DND-41 (cell line): ENCODE data around the gene NRCAM.

ENCODE experiments used
- ATAC-seq: fragments of 200-7000 bp; cut with Tn5 transposase; 3 replicates; pipeline ENCODE4 v1.9.1; 2021; ENCODE audit warnings: low read depth; ENCODE audit not compliant: insufficient read depth
- DNase-seq: peaks from one replicate; pipeline ENCODE4 v3.0.0-alpha.2; 2020
- H2AFZ ChIP-seq: 2 replicates; pipeline ENCODE4 v1.6.0; 2012; ENCODE audit warnings: low read depth, low read length
- H3K27ac ChIP-seq: 2 replicates; pipeline ENCODE4 v1.5.1; 2012; ENCODE audit warnings: low read length, inconsistent platforms
- H3K27me3 ChIP-seq: fragments of 200-600 bp; sonication (generic); 2 replicates; pipeline ENCODE4 v1.6.0; 2012; ENCODE audit warnings: low read length, mild to moderate bottlenecking, inconsistent platforms; ENCODE audit not compliant: insufficient read depth, poor library complexity
- H3K36me3 ChIP-seq: 2 replicates; pipeline ENCODE4 v1.5.1; 2012; ENCODE audit warnings: low read length, inconsistent platforms; ENCODE audit not compliant: insufficient read depth
- H3K4me1 ChIP-seq: 2 replicates; pipeline ENCODE4 v1.5.1; 2012; ENCODE audit warnings: mild to moderate bottlenecking, low read length; ENCODE audit not compliant: insufficient read depth
- H3K4me2 ChIP-seq: 2 replicates; pipeline ENCODE4 v1.6.0; 2012; ENCODE audit warnings: mild to moderate bottlenecking, moderate library complexity, low read length, inconsistent platforms; ENCODE audit not compliant: insufficient read depth
- H3K4me3 ChIP-seq, 2 experiments: fragments of 200-600 bp in 1 of 2; shearing (Covaris generic) in 1 of 2; 2 replicates each; pipeline ENCODE4 v1.5.1; 2012 to 2016; ENCODE audit warnings: inconsistent platforms in 2 of 2, low read length in 2 of 2, mild to moderate bottlenecking in 2 of 2, low read depth in 1 of 2, moderate library complexity in 1 of 2
- H3K79me2 ChIP-seq: 2 replicates; pipeline ENCODE4 v1.6.0; 2012; ENCODE audit warnings: low read length, inconsistent platforms; ENCODE audit not compliant: insufficient read depth
- H3K9ac ChIP-seq: 2 replicates; pipeline ENCODE4 v1.6.0; 2012; ENCODE audit warnings: low read depth, mild to moderate bottlenecking, inconsistent platforms, low read length, moderate library complexity
- H3K9me3 ChIP-seq: 2 replicates; pipeline ENCODE4 v1.5.1; 2012; ENCODE audit warnings: low read length, moderate library complexity, mild to moderate bottlenecking, inconsistent platforms; ENCODE audit not compliant: insufficient read depth, severe bottlenecking
- H4K20me1 ChIP-seq: 2 replicates; pipeline ENCODE4 v1.6.0; 2012; ENCODE audit warnings: low read length; ENCODE audit not compliant: insufficient read depth
- CTCF ChIP-seq: IDR thresholded peaks from 2 replicates; pipeline ENCODE4 v1.5.1; 2012; ENCODE audit warnings: borderline replicate concordance, low read length, moderate library complexity, mild to moderate bottlenecking; ENCODE audit not compliant: poor library complexity, severe bottlenecking; ENCODE audit errors: extremely low read depth
- EZH2 ChIP-seq: IDR thresholded peaks from 3 replicates; pipeline ENCODE4 v1.6.1; 2012; ENCODE audit warnings: borderline replicate concordance, low read depth, mild to moderate bottlenecking, moderate library complexity, low read length, inconsistent platforms; ENCODE audit not compliant: severe bottlenecking

Gene NRCAM

DNA sequence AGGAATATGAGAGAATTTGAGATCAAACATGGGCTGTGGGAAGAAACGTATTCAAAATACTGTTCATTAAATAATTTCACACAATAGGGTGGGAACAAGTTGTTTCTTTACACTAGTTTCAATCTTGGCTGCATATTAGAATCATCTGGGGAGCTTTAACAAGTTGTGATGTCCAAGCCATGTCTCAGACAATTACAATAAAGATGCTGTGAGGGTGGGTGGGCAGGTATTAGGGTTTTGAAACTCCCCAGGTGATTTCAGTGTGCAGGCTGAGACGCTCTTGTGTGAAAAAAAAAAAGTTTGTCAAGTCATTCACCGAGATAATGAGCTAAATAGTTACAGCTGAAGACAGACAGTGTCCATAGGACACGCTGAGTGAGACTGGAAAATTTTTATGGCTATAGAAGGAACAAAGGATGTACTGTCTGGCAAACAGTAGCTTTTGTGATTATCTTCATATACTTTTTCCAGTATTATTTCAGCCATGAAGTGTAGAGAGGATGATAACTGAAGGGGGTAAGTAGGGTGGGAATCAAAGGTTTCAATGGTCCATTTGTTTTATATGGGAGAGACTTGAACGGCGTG lies 313.5 kb downstream of the NRCAM start:
- no peak overlapping the region for H3K9ac ChIP-seq
- no peaks in the 10 kb centered on the region for H3K9me3 ChIP-seq
- H3K4me1 ChIP-seq, result no peaks in the 10 kb centered on the region
- no peaks in the 10 kb centered on the region for H4K20me1 ChIP-seq
- no peaks in the 10 kb centered on the region for H3K36me3 ChIP-seq
- DNase-seq (no peak), ATAC-seq (no peak)
- TF ChIP-seq CTCF (no peak), EZH2 (no peak)
- H3K27ac ChIP-seq, result no peak overlapping the region
- H3K4me3 ChIP-seq, result no peak overlapping the region
- peaks cover 9% of the 10 kb centered on the region for H3K27me3 ChIP-seq
- no peaks in the 10 kb centered on the region for H3K79me2 ChIP-seq
- no peak overlapping the region for H3K4me2 ChIP-seq
- no peak overlapping the region for H2AFZ ChIP-seq

DNA sequence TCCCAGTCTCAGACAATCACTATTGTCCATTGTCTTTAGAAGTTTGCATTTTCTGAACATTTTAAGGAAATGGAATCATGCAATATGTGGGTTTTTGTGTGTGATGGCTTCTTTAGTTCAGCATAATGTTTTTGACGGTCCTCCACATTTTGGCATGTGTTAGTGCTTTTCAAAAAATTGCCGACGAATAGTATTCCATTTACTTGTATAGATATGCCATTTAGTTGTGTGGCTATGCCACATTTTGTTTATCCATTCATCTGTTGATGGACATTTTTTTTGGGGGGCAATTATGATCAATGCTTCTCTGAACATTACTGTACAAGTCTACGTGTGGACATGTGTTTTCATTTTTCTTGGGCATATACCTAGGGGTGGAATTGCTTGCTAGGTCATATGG lies 314.1 kb downstream of the NRCAM start:
- no peaks in the 10 kb centered on the region for H4K20me1 ChIP-seq
- ATAC-seq, result no peak
- peaks cover 9% of the 10 kb centered on the region for H3K27me3 ChIP-seq
- H3K4me3 ChIP-seq, result no peak overlapping the region
- H3K27ac ChIP-seq, result no peak overlapping the region
- H3K79me2 ChIP-seq, result no peaks in the 10 kb centered on the region
- H3K4me2 ChIP-seq, result no peak overlapping the region
- no peaks in the 10 kb centered on the region for H3K36me3 ChIP-seq
- H2AFZ ChIP-seq, result no peak overlapping the region
- no peaks in the 10 kb centered on the region for H3K4me1 ChIP-seq
- no peaks in the 10 kb centered on the region for H3K9me3 ChIP-seq
- no peak overlapping the region for H3K9ac ChIP-seq
- no peak for DNase-seq
- TF ChIP-seq EZH2 (no peak), CTCF (no peak)

GRCh38 chr7:108140671-108141070 lies 315.6 kb downstream of the NRCAM start:
- Histone ChIP-seq H3K27me3 (peaks cover 9% of the 10 kb centered on the region), H3K4me2 (no peak overlapping the region), H3K4me3 (no peak overlapping the region), H3K79me2 (no peaks in the 10 kb centered on the region), H3K27ac (no peak overlapping the region), H3K4me1 (no peaks in the 10 kb centered on the region), H3K9me3 (no peaks in the 10 kb centered on the region), H3K36me3 (no peaks in the 10 kb centered on the region), H3K9ac (no peak overlapping the region), H4K20me1 (no peaks in the 10 kb centered on the region), H2AFZ (no peak overlapping the region)
- ATAC-seq (no peak), DNase-seq (no peak)
- TF ChIP-seq EZH2 (no peak), CTCF (no peak)

DNA sequence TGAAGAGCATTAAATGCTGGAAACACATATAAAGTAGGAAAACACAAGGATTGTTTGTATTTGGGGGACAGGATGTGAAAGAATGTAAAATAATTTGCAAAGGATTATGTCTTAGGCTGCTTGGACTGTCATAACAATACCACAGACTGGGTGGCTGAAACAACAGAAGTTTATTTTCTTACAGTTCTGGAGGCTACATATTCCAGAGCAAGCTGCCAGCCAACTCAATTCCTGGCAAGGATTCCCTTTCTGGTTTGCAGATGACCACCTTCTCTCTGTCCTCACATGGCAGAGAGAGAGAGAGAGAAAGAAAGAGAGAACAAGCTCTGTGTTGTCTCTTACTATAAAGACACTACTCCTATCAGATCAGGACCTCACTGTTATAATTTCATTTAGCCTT lies 317.3 kb downstream of the NRCAM start:
- Histone ChIP-seq H3K79me2 (no peaks in the 10 kb centered on the region), H3K9ac (no peak overlapping the region)
- no peak for TF ChIP-seq CTCF
- TF ChIP-seq EZH2, result no peak

More for the DNA sequence above, 317.3 kb downstream of the NRCAM start:
- Histone ChIP-seq H4K20me1 (no peaks in the 10 kb centered on the region), H2AFZ (no peak overlapping the region), H3K36me3 (no peaks in the 10 kb centered on the region), H3K4me3 (no peak overlapping the region), H3K27me3 (peaks cover 9% of the 10 kb centered on the region), H3K9me3 (no peaks in the 10 kb centered on the region), H3K4me1 (no peaks in the 10 kb centered on the region), H3K27ac (no peak overlapping the region), H3K4me2 (no peak overlapping the region)
- ATAC-seq (no peak), DNase-seq (no peak)
